GM21717 (cell line): ENCODE measurements around the gene PRPF31.
"Not testable (repeated sequence)": the region's sequence is repeated elsewhere in the genome, so short reads cannot be mapped to it uniquely, and the experiment has no call there.

Source experiments
- ATAC-seq: cut with Tn5 transposase; IDR thresholded peaks from one replicate; pipeline ENCODE4 v1.9.1; 2021; ENCODE audit warnings: mild to moderate bottlenecking, moderate library complexity; ENCODE audit not compliant: unreplicated experiment

Gene PRPF31

GRCh38 chr19:54160854-54161253 lies 45.3 kb downstream of the PRPF31 start:
- no peak for ATAC-seq

- ATAC-seq, result no peak
Measured at GRCh38 chr19:54162241-54162805, 46.8 kb downstream of the PRPF31 start.

- ATAC-seq, result no peak
Measured at GRCh38 chr19:54162884-54163283, 47.3 kb downstream of the PRPF31 start.

GRCh38 chr19:54164369-54165068 lies 49.0 kb downstream of the PRPF31 start:
- no peak for ATAC-seq

GRCh38 chr19:54165222-54165621 lies 49.7 kb downstream of the PRPF31 start:
- no peak for ATAC-seq

GRCh38 chr19:54168174-54168917 lies 52.8 kb downstream of the PRPF31 start:
- no peak for ATAC-seq

GRCh38 chr19:54169149-54169740 lies 53.7 kb downstream of the PRPF31 start:
- no peak for ATAC-seq

DNA sequence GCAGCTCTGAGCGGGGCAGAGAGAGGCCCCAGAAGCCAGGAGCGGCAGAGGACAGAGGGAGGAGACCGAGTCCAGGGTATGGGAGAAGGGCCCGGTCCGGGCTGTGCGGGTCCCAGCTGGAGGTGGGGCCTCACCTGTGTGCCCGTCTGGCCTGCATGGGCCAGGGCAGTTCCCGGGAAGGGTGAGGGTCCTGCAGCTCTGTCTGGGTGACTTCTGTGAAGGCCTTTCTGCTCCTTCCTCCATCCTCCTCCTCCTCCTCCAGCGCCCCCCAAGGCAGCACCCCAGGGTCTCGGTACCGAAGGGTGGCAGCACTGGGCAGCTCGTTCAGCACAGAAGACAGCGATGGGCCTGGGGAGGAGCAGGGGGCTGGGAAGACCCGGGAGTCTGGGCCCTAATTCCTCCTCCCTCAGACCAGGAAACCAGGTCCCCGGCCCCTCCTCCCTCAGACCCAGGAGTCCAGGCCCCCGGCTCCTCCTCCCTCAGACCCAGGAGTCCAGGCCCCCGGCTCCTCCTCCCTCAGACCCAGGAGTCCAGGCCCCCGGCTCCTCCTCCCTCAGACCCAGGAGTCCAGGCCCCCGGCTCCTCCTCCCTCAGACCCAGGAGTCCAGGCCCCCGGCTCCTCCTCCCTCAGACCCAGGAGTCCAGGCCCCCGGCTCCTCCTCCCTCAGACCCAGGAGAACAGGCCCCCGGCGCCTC lies 56.3 kb downstream of the PRPF31 start:
- ATAC-seq, result not testable (repeated sequence)

DNA sequence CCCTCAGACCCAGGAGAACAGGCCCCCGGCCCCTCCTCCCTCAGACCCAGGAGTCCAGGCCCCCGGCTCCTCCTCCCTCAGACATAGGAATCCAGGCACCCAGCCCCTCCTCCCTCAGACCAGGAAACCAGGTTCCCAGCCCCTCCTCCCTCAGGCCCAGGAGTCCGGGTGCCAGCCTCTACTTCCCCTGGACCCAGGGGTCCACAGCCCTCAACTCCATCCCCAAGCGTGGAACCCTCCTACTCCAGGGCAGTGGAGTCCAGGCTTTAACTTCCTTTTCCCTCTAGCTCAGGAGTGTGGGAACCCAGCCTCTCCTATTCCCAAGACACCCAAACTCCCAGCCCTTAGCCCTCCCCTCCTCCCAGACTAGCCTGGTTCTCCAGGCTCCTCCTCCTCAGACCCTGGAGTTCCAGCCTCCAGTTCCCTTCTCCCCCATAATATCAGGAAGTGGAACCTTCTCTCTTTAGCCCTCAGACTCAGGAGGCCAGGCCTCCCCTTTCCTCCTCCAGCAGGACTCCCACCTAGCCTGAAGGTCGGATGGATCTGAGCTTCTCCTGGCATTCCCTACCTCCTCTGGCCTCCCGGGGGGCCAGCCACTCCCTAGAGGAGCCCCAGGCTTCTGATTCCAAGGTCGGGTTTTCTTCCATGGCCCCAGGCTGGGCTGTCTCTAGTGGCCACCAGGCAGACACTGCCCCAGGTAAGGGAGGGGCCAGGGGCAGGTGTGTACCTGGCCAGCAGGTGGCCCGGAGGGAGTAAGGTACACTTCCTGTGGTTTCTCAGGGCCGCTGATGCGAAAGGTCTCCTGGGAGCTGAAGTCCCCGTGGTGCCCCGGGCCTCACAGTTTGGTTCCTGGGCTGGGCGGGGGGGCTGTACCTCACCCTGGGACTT lies 57.2 kb downstream of the PRPF31 start, which contains the start of gene TMC4:
TMC4 (minus strand) TSS at position 690 of the 888 bp plus-strand sequence; CDS start at position 647, 43 bp downstream.
- ATAC-seq, result no peak

DNA sequence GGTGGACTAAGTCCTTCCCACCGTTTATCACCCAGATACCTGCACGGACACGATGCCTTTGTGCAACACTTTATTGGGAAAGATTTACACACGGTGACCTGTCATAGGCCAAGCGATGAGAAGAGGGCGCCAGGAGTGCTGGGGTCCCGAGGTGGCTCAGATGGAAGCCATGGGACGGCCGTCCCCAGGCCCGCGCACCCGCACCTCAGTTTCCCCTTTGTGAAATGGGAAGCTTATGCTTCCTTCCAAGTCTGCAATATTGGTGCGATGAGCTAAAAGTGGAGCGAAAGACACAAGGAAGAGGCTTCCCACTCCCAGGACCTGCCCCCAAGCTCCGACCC lies 57.8 kb downstream of the PRPF31 start:
- no peak for ATAC-seq

DNA sequence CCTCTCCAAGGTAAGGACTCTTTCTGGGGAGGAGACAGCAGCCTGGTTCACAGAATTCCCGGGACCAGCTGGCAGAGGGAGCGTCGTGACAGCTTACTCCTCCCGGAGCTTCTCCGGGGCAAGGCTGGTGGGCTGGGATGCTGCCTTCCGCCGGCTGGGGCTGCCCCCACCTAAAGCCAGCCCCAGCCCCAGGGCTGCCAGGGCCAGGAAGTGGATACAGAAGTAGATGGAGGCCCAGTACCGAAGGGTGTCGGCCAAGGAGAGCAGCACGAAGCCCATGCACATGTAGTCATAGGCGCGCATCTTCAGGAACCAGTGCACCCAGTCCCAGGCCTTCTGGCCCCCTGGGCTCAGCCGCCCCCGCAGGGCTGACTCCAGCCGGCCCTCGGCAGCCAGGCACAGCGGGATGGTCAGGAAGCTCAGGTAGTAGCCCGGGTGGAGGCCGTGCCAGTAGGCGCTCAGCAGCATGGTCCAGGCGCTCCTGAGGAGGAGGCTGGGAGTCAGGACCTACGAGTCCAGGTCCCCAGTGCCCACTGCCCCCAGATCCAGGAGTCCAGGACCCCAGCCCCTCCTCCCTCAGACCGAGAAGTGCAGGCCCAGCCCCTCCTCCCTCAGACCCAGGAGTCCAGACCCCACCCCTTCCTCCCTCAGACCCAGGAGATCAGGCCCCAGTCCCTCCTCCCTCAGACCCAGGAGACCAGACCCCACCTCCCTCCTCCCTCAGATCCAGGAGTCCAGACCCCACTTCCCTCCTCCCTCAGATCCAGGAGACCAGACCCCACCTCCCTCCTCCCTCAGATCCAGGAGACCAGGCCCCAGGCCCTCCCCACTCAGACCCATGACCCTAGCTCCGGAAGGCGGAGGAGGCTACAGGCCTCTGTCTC lies 58.6 kb downstream of the PRPF31 start:
- ATAC-seq, result no peak

GRCh38 chr19:54178581-54179261 lies 63.2 kb downstream of the PRPF31 start:
- ATAC-seq, result no peak

GRCh38 chr19:54179262-54179852 lies 63.8 kb downstream of the PRPF31 start:
- ATAC-seq, result no peak

DNA sequence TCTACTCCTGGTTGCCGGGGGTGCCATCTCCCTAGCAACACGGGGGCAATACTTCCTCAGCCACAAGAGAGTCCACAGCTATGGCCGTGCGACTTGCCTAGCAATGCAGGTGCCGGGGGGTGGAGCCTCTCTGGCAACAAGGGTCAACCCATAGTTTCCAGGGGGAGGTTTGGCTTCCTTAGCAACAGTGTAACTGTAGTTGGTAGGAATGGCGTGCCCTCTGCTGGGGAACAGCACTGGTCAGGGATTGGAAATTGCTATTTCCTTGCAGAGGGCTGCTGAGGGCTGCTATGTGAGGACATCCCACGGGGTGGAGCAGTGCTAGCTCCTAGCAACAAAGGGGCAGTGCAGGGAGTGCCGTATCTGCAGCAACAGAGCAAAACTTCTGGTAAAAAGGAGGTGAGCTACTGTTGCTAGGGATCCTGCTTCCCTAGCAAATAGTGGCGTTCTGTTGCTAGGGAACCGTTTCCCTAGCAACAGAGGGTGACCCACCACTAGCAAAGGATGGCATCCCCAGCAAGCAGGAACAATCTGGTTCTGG lies 64.4 kb downstream of the PRPF31 start:
- ATAC-seq, result no peak

DNA sequence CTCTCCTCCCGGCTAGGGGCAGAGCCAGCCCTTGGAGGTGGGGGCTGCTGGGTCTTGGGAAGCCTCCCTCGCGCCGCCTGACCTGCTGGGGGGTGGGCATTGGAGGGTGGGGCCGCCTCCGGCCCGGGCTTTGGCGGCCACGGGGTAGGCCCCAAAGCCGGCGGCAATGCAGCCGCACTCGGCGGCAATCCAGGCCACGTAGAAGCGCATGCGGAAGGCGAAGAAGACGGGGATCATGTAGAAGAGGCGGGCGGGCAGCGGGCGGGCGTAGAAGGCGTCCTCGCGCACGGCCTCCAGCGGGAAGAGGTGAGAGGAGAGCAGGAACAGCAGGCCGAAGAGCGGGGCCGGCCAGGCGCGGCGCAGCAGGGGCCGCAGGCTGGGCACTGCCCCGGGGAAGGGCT lies 65.1 kb downstream of the PRPF31 start:
- no peak for ATAC-seq
